ENCODE results near the gene ZNF335. TPM values are rescaled to one million over a fixed set of nuclear protein-coding genes. Genes with fewer than 3 reads are reported as not detected.

Gene ZNF335
- total and polyA plus RNA-seq, 2 experiments from 2014 or later = 13.5 to 28.1 TPM

- H3K36me3 ChIP-seq = peaks cover 2% of the 10 kb centered on the region
- peak within 1 kb of the TSS; percentile 81 for H3K27ac ChIP-seq
- H3K9me3 ChIP-seq (ENCODE audit: low read depth) = no peaks in the 10 kb centered on the region
- TF ChIP-seq CTCF (IDR thresholded peaks at IDR 0.05; ENCODE audit: low read depth, low read length) = no peak
- no peaks in the 10 kb centered on the region for H3K27me3 ChIP-seq
- DNase-seq (ENCODE audit: low read depth in 1 of 2, low spot score in 1 of 2) = peak; percentile 85 to 86
- peak within 1 kb of the TSS; percentile 40 for H3K4me3 ChIP-seq
- no peaks in the 10 kb centered on the region for H3K4me1 ChIP-seq (ENCODE audit: low read depth)
Observed at GRCh38 chr20:45911486-45912343, 60.3 kb downstream of the ZNF335 start, which contains the start of gene PLTP. PLTP (minus strand) TSS chr20:45912155; CDS start chr20:45911452, 703 bp downstream.

DNA sequence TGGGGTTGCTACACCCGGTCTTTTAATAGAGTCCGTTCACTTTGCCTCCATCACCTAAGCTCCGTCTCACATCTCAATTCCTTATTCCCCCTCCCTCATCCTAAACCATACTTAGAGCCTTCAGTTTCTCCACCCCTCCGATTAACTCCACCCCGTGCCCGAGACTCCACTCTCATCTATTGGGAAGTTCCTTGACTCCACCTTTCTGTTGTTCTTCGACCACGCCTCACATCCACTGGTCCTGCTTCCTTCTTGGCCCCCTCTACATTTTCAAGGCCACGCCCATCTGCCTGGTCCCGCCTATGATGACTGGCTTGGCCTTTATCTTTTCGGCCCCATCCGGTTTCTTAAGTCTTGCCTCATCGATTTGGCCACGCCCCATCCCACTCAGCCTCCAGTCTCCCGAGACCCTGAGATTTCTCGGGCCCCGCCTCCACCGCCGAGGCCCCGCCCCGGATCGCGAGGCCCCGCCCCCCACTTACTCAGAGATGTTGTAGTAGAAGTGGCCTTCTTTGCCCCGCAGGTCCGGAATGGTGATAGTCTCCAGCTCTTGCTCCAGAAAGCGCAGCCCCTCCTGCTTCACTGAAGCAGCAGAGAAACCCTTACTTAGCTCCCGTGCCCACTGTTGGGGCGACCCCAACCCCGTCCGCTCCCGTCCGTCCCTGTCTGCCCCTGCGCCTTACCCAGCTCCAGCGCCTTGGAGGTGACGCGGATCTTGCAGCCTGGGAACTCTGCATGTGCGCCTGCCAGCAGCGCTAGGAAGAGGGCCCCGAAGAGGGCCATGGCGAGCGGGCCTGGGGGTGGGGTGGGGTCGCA is 61.1 kb downstream of the ZNF335 start:
- no peaks in the 10 kb centered on the region for H3K9me3 ChIP-seq (ENCODE audit: low read depth)
- H3K4me3 ChIP-seq = peak overlapping the region; percentile 40

DNA sequence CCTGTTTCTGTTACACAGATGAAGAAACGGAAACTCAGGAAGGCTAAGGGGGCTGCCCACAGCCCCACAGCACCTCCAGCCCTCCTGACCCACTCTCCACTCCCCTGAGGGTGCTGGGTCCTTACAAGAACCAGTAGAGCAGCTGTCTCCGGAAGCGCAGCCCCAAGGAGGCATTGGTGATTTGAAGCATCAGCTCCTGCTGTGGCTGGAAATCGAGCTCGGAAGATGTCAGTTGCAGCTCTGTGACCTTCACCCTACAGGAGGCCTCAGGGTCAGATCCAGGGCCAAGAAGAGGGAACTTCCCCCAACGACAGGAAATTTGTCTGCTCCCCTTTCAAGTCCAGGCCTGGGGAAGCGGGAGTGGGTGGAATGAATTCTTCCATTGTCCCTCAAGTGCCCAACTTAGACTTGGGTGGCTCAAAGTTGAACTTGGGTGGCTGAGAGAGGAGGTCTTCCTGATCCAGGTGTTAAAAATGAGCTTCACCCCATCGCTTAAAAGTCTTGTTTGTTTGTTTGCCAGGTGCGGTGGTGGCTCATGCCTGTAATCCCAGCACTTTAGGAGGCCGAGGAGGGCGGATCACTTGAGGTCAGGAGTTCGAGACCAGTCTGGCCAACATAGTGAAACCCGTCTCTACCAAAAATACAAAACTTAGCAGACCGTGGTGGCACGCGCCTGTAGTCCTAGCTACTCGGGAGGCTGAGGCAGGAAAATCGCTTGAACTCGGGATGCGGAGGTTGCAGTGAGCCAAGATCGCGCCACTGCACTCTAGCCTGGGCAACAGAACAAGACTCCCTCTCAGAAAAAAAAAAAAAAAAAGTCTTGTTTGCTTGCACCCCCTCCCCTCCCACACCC is 62.0 kb downstream of the ZNF335 start:
- no peaks in the 10 kb centered on the region for H3K27me3 ChIP-seq
- H3K36me3 ChIP-seq = peaks cover 15% of the 10 kb centered on the region
- no peaks in the 10 kb centered on the region for H3K4me1 ChIP-seq (ENCODE audit: low read depth)
- no peak for DNase-seq (ENCODE audit: low read depth in 1 of 2, low spot score in 1 of 2)
- no peak for TF ChIP-seq CTCF (IDR thresholded peaks at IDR 0.05; ENCODE audit: low read depth, low read length)
- H3K4me3 ChIP-seq = no peak overlapping the region
- H3K9me3 ChIP-seq (ENCODE audit: low read depth) = no peaks in the 10 kb centered on the region
- no peak overlapping the region for H3K27ac ChIP-seq

More for the DNA sequence above, 61.1 kb downstream of the ZNF335 start:
- DNase-seq (ENCODE audit: low read depth in 1 of 2, low spot score in 1 of 2) = peak; percentile 99 to 100
- Histone ChIP-seq H3K27me3 (no peaks in the 10 kb centered on the region), H3K36me3 (peaks cover 6% of the 10 kb centered on the region), H3K4me1 (ENCODE audit: low read depth) (no peaks in the 10 kb centered on the region), H3K27ac (peak overlapping the region; percentile 81)
- TF ChIP-seq CTCF (IDR thresholded peaks at IDR 0.05; ENCODE audit: low read depth, low read length) = no peak

DNA sequence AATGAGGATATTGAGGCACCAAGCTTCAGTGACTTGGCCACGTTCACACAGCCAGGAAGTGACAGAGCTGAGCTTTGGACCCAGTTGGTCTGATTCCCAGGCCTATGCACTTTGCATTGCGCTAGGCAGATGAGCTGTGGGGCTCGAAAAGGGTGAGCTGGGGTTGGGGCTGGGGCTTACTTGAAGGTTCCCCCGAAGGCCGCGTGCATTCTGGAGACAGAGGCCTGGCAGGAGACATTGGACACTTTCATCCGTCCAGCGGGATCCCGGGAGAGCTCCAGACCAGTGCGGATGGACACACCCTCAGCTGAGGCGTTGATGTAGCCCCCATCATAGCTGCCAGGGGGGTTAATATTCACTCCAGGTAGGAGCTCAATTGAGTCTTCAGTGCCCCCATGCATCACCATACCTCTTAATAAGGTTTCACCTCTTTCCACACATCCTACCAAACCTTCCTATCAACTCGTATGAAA is 62.6 kb downstream of the ZNF335 start:
- Histone ChIP-seq H3K27me3 (no peaks in the 10 kb centered on the region), H3K27ac (no peak overlapping the region), H3K9me3 (ENCODE audit: low read depth) (no peaks in the 10 kb centered on the region), H3K36me3 (peaks cover 20% of the 10 kb centered on the region), H3K4me3 (no peak overlapping the region), H3K4me1 (ENCODE audit: low read depth) (no peaks in the 10 kb centered on the region)
- no peak for TF ChIP-seq CTCF (IDR thresholded peaks at IDR 0.05; ENCODE audit: low read depth, low read length)
- no peak for DNase-seq (ENCODE audit: low read depth in 1 of 2, low spot score in 1 of 2)

- DNase-seq (ENCODE audit: low read depth in 1 of 2, low spot score in 1 of 2) = no peak
- Histone ChIP-seq H3K36me3 (peaks cover 29% of the 10 kb centered on the region), H3K4me1 (ENCODE audit: low read depth) (no peaks in the 10 kb centered on the region), H3K4me3 (no peak overlapping the region), H3K27ac (no peak overlapping the region), H3K27me3 (no peaks in the 10 kb centered on the region), H3K9me3 (ENCODE audit: low read depth) (no peaks in the 10 kb centered on the region)
- no peak for TF ChIP-seq CTCF (IDR thresholded peaks at IDR 0.05; ENCODE audit: low read depth, low read length)
Observed at GRCh38 chr20:45908084-45908483, 63.9 kb downstream of the ZNF335 start.
